Endothelial cell of umbilical vein (primary cell): ENCODE results near the gene C10orf67. TPM values are rescaled to one million over a fixed set of nuclear protein-coding genes. Genes with fewer than 3 reads are reported as not detected.

Experiments used
- BruUV-seq: library from RNA; stranded (reverse); fragments of 400-500 nt; replicated peaks from 2 replicates; lab custom pipeline; 2021; lab: Mats Ljungman, UMichigan
- CTCF ChIA-PET: fragments of 300-600, 350-600 bp; sonication (Branson Sonifier 250); formaldehyde crosslinking; loops from one replicate; lab custom pipeline; 2021; ENCODE audit warnings: antibody characterized with exemption, inconsistent platforms; lab: Charles Lee
- POLR2A ChIA-PET: fragments of 300-600, 350-600 bp; sonication (Branson Sonifier 250); formaldehyde crosslinking; loops from one replicate; lab custom pipeline; 2021; ENCODE audit warnings: antibody characterized with exemption, inconsistent platforms; lab: Charles Lee
- DNase-seq: peaks from one replicate; pipeline ENCODE4 v3.0.0-alpha.2; 2011; ENCODE audit warnings: low read depth, low spot score
- FAIRE-seq: peaks from 2 replicates; lab custom pipeline; 2011; peaks lifted over from hg19 to GRCh38; lab: Jason Lieb, UNC
- H2AFZ ChIP-seq: 2 replicates; pipeline ENCODE4 v1.6.0; 2012; ENCODE audit warnings: low read depth, low read length, control low read depth, inconsistent platforms
- H3K27ac ChIP-seq: 2 replicates; pipeline ENCODE4 v1.5.1; 2011; ENCODE audit warnings: low read depth, mild to moderate bottlenecking, control low read depth, low read length, moderate library complexity; ENCODE audit not compliant: insufficient read depth
- H3K27me3 ChIP-seq, 2 experiments: 2 replicates each; pipeline versions ENCODE4 v1.6.0 to v1.6.1; 2011; ENCODE audit warnings: low read length in 2 of 2, mixed read lengths in 1 of 2; ENCODE audit not compliant: control insufficient read depth in 2 of 2, insufficient read depth in 2 of 2
- H3K36me3 ChIP-seq, 2 experiments: 2 replicates in 1 of 2; 3 replicates in 1 of 2; pipeline ENCODE4 v1.5.1; 2011; ENCODE audit warnings: low read length in 2 of 2, mild to moderate bottlenecking in 1 of 2, moderate library complexity in 1 of 2; ENCODE audit not compliant: control insufficient read depth in 2 of 2, insufficient read depth in 2 of 2; ENCODE audit errors: extremely low read depth in 1 of 2
- H3K4me1 ChIP-seq: 3 replicates; pipeline ENCODE4 v1.5.1; 2011; ENCODE audit warnings: mild to moderate bottlenecking, low read length; ENCODE audit not compliant: control insufficient read depth, insufficient read depth; ENCODE audit errors: extremely low read depth
- H3K4me2 ChIP-seq: 2 replicates; pipeline ENCODE4 v1.6.1; 2011; ENCODE audit warnings: low read length, control low read depth, mixed read lengths; ENCODE audit not compliant: insufficient read depth
- H3K4me3 ChIP-seq, 3 experiments: fragments of 200-600 bp in 1 of 3; sonication (generic), shearing (Covaris generic) in 1 of 3; replicated peaks in 1 of 3; 2 replicates each; pipeline ENCODE4 v1.5.1; 2011 to 2016; ENCODE audit warnings: control low read depth in 3 of 3, low read length in 3 of 3, mild to moderate bottlenecking in 2 of 3, inconsistent platforms in 1 of 3, low read depth in 1 of 3, moderate library complexity in 1 of 3; ENCODE audit not compliant: insufficient read depth in 1 of 3
- H3K79me2 ChIP-seq: 2 replicates; pipeline ENCODE4 v1.6.0; 2012; ENCODE audit warnings: low read length, inconsistent platforms; ENCODE audit not compliant: control insufficient read depth, insufficient read depth
- H3K9ac ChIP-seq: replicated peaks from 2 replicates; pipeline ENCODE3; 2011; ENCODE audit warnings: low read length, control low read depth; ENCODE audit not compliant: insufficient read depth; ENCODE audit errors: extremely low read depth
- H3K9me1 ChIP-seq: replicated peaks from 3 replicates; pipeline ENCODE4 v1.6.0; 2011; ENCODE audit warnings: mild to moderate bottlenecking, low read length; ENCODE audit not compliant: control insufficient read depth, insufficient read depth; ENCODE audit errors: extremely low read depth
- H3K9me3 ChIP-seq: replicated peaks from 2 replicates; pipeline ENCODE4 v1.5.1; 2012; ENCODE audit warnings: low read length, inconsistent platforms; ENCODE audit not compliant: control insufficient read depth, insufficient read depth
- H4K20me1 ChIP-seq: replicated peaks from 2 replicates; pipeline ENCODE3; 2011; ENCODE audit warnings: mild to moderate bottlenecking, low read length; ENCODE audit not compliant: control insufficient read depth, insufficient read depth; ENCODE audit errors: extremely low read depth
- CTCF ChIP-seq, 2 donors: IDR thresholded peaks; 1 replicate in 1 of 2; 2 replicates in 1 of 2; pipeline ENCODE4 v1.5.1; 2011; ENCODE audit warnings: low read length in 2 of 2, mild to moderate bottlenecking in 2 of 2, moderate library complexity in 2 of 2, control low read depth in 1 of 2, inconsistent platforms in 1 of 2, low read depth in 1 of 2; ENCODE audit not compliant: insufficient read depth in 1 of 2; ENCODE audit errors: extremely low read depth in 1 of 2
- EZH2 ChIP-seq: IDR thresholded peaks from 2 replicates; pipeline ENCODE4 v1.6.1; 2012; ENCODE audit warnings: borderline replicate concordance, low read depth, mild to moderate bottlenecking, moderate library complexity, low read length, inconsistent platforms; ENCODE audit not compliant: severe bottlenecking
- FOS ChIP-seq: IDR thresholded peaks from 2 replicates; pipeline ENCODE4 v1.6.1; 2011; ENCODE audit warnings: mild to moderate bottlenecking, low read length, moderate library complexity, borderline replicate concordance; ENCODE audit not compliant: insufficient read depth
- GATA2 ChIP-seq: IDR thresholded peaks from 2 replicates; pipeline ENCODE4 v1.7.0; 2011; ENCODE audit warnings: low read depth, mild to moderate bottlenecking, moderate library complexity, mixed read lengths, low read length; ENCODE audit not compliant: insufficient read length, insufficient read depth
- JUN ChIP-seq: IDR thresholded peaks from 2 replicates; pipeline ENCODE4 v1.6.1; 2011; ENCODE audit warnings: borderline replicate concordance, low read depth; ENCODE audit not compliant: insufficient read length, insufficient read depth
- MAX ChIP-seq: IDR thresholded peaks from 2 replicates; pipeline ENCODE4 v1.6.1; 2011; ENCODE audit not compliant: insufficient read depth, insufficient read length
- MYC ChIP-seq: IDR thresholded peaks from one replicate; pipeline ENCODE4 v1.6.1; 2011; ENCODE audit warnings: mild to moderate bottlenecking, low read depth, low read length
- POLR2A ChIP-seq: IDR thresholded peaks from 2 replicates; pipeline ENCODE4 v1.6.1; 2012; ENCODE audit warnings: low read depth, mild to moderate bottlenecking, control low read depth, low read length
- POLR2AphosphoS5 ChIP-seq: IDR thresholded peaks from 2 replicates; pipeline ENCODE4 v1.6.1; 2012; ENCODE audit warnings: low read depth, mild to moderate bottlenecking, control low read depth, low read length, moderate library complexity; ENCODE audit not compliant: insufficient read depth
- dilution Hi-C: fragments of 300-500 bp; cut with MboI; formaldehyde crosslinking; loops from one replicate; pipeline ENCODE4 v1.15.0; 2019; ENCODE audit warnings: low sequenced_read_pairs; ENCODE audit not compliant: extremely low pct_ligation_motif_present
- intact Hi-C: fragments of 100-400 bp; cut with micrococcal nuclease; formaldehyde crosslinking; loops from one replicate; pipeline ENCODE4 v1.10.0; 2022
- polyA plus RNA-seq, 4 experiments: library from polyadenylated mRNA; depleted of rRNA in 3 of 4; stranded (reverse) in 3 of 4; unstranded in 1 of 4; fragments of >200 nt; gene quantifications; 2 replicates each; pipeline versions ENCODE4 v1.2.1 to v1.2.3, GENCODE V29; 2011 to 2012; ENCODE audit warnings: missing spikeins in 1 of 4
- total RNA-seq: library from RNA; stranded (reverse); gene quantifications from 2 replicates; pipeline ENCODE4 v1.2.3, GENCODE V29; 2021

The C10orf67 gene
- total and polyA plus RNA-seq, 2 donors (not counting 3 experiments of a cell fraction or from before 2014, with no cell fraction given) = not detected

GRCh38 chr10:23202779-23203178 is 141.8 kb downstream of the C10orf67 start:
- Histone ChIP-seq H3K4me1 (no peaks in the 10 kb centered on the region), H3K79me2 (no peaks in the 10 kb centered on the region), H3K27ac (no peak overlapping the region), H3K27me3 (peaks cover 43 to 58% of the 10 kb centered on the region in 2 experiments), H3K36me3 (no peaks in the 10 kb centered on the region), H2AFZ (no peak overlapping the region), H4K20me1 (no peaks in the 10 kb centered on the region), H3K9me3 (no peaks in the 10 kb centered on the region), H3K4me3 (no peak overlapping the region), H3K9ac (no peak overlapping the region), H3K4me2 (no peak overlapping the region), H3K9me1 (no peaks in the 10 kb centered on the region)
- ChIA-PET CTCF (no interaction called here), POLR2A (no interaction called here)
- dilution Hi-C loops = no loop called here
- FAIRE-seq = no peak
- intact Hi-C loops = no loop called here
- DNase-seq = no peak
- no peak for TF ChIP-seq EZH2
- no peak for TF ChIP-seq FOS
- TF ChIP-seq MAX = no peak
- no peak for TF ChIP-seq GATA2
- TF ChIP-seq JUN = no peak
- no peak for TF ChIP-seq MYC
- TF ChIP-seq POLR2A = no peak
- no peak for TF ChIP-seq POLR2AphosphoS5
- no peak for TF ChIP-seq CTCF (IDR thresholded peaks at IDR 0.05; ENCODE audit: extremely low read depth in 1 of 2, insufficient read depth in 1 of 2, low read depth in 1 of 2, low read length in 2 of 2)
- no TSS peak for BruUV-seq
